GM18511 (cell line): ENCODE results near the gene NT5DC2.

Source experiments
- ATAC-seq: cut with Tn5 transposase; IDR thresholded peaks from one replicate; pipeline ENCODE4 v1.9.1; 2021; ENCODE audit warnings: mild to moderate bottlenecking, moderate library complexity; ENCODE audit not compliant: unreplicated experiment

The NT5DC2 gene

GRCh38 chr3:52490035-52490938 is 43.4 kb downstream of the NT5DC2 start:
- ATAC-seq, result no peak

DNA sequence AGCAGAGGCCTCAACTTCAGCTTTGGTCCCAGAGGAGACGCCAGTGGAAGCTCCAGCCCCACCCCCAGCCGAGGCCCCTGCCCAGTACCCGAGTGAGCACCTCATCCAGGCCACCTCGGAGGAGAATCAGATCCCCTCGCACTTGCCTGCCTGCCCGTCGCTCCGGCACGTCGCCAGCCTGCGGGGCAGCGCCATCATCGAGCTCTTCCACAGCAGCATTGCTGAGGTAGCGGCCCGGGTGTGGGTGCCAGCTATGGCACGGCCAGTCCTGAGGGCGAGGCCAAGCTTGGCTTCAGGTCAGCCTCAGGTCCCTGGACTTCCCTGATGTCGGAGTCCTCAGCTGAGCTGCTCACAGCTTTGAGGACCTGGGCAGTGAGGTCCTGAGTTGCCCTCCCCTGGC is 44.2 kb downstream of the NT5DC2 start:
- ATAC-seq, result no peak

DNA sequence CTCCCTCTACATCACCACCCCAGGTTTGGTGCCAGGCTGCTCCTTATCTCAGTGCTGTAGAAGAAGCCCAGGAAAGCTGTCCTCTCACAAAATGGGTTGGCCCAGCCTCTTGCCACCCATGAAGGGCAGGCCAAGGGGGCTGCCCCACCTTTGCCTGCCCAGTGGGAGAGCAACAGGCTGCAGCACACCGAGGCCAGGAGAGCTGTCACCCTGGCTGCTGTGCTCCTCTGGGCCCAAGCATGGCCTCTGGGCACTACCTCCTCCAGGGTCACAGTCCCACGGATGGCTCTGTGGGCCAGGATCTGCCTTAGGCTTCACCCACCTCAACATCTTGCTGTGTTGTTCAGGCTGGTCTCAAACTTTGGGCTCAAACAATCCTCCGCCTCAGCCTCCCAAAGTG is 44.9 kb downstream of the NT5DC2 start:
- ATAC-seq, result no peak

- ATAC-seq, result no peak
Observed at GRCh38 chr3:52487788-52488691, 45.6 kb downstream of the NT5DC2 start.

DNA sequence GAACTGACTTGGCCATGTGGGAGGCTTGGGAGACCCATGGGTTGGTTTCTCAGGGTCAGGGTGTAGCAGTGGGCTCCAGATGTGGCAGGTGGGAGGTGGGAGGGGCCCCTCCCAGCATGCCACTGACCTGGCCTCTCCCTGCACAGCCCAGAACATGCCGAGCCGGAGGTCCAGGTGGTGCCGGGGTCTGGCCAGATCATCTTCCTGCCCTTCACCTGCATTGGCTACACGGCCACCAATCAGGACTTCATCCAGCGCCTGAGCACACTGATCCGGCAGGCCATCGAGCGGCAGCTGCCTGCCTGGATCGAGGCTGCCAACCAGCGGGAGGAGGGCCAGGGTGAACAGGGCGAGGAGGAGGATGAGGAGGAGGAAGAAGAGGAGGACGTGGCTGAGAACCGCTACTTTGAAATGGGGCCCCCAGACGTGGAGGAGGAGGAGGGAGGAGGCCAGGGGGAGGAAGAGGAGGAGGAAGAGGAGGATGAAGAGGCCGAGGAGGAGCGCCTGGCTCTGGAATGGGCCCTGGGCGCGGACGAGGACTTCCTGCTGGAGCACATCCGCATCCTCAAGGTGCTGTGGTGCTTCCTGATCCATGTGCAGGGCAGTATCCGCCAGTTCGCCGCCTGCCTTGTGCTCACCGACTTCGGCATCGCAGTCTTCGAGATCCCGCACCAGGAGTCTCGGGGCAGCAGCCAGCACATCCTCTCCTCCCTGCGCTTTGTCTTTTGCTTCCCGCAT is 46.4 kb downstream of the NT5DC2 start:
- ATAC-seq, result no peak

DNA sequence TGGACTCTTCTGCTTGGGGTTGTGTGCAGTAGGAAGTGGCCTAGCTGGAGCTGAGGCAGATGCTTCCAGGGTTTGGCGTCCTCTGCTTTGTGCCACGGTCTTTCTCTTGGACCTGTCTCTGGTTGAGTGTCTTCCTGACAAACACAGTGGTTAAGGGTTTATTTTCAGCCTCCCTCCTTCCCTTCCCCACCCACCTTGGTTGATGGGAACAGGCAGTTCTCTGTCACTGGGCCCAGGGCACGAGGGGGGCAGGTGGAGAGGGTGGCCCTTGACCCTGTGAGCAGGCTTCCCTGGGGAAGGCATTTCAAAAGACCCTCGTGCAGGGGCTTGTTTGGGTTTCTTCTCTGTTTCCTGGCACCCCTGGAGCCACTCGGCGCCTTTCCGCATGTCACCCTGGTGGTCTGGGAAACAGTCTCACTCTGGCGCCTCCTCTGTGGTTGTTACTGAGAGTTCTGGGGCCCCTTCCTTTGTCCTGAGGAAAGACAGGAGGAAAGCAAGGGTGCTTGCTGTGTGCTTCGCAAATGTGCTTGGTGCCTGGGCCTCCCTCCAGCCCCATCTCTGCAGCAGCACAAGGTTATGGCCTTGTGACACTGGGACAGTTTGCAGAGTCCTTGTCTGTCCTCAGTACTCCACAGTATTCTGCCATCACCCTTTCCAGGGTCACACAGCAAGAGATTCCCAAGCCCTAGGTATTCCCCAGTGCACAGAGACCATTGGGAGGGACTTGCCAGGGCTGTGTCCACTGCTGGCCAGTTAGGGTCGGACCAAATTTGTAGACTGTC is 48.8 kb downstream of the NT5DC2 start:
- no peak for ATAC-seq

DNA sequence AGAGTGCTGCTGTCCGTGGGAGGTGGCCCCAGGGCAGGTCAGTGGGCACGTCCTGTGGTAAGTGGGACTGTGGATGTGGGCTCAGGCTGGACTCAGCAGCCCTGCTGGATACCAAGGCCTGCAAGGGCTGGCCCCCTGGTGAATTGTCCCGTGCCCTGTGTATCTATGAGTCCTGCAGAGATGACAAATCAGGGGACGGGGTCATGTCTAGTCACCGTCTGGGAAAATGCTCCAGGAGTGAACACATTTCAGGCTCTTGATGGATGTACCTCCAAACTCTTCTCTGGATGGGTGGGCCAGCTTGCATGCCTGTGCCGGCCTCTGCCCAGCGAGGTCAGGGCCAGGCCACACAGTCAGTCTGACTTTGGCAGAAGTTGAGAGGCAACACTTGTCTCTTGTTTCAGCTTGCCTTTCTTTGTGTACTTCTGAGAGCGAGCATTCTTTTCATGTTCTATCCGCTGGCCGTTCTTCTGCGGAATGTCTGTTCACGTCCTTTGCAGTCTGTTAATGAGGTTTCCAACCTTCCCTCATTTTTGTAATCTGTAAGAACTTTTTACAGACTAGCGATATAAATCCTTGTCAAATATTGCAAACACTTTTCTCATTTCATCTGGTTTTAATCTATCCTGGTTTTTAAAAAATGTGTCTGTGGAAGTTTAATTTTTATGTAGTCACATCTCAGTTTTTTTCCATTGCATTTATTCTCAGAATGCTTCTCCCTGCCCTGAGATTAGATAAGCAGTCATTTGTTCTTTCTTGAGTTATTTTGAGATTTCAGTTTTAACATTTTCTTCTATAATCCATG is 49.9 kb downstream of the NT5DC2 start:
- no peak for ATAC-seq

- ATAC-seq, result no peak
Observed at GRCh38 chr3:52483081-52483480, 50.6 kb downstream of the NT5DC2 start.

DNA sequence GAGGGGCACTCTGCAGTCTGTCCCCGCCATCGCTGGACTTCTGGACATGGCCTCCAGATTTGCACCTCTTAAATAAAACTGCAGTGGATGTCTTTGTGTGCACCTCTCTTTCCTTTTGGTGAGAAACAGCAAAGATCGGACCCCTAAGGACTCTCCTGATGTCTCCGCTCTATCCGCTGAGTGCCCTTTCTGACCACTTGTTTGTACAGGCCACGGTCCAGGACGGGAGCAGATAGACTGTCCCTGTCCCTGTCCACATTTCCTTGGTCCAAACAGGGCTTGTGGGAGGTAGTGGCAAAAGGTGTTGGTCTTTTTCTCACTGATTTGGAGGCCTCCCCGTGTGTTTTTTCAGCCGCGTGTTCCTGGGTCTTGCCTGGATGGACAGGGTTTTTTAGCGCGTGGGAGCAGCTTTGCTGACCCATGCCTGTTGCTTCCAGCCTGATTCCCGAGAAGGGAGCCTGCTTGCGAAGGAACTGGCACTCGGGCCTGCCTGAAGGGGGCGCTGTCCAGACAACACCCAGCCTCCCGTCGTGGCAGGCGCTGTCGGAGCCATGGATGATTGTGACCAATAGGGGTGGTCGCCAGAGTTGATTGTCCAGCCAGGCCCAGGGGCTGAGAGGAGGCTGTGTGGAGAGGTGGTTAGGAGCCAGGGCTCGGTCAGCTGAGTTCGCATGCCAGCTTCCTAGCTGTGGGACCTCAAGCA is 51.7 kb downstream of the NT5DC2 start:
- ATAC-seq, result no peak

GRCh38 chr3:52480768-52481715 is 52.6 kb downstream of the NT5DC2 start:
- ATAC-seq, result no peak

DNA sequence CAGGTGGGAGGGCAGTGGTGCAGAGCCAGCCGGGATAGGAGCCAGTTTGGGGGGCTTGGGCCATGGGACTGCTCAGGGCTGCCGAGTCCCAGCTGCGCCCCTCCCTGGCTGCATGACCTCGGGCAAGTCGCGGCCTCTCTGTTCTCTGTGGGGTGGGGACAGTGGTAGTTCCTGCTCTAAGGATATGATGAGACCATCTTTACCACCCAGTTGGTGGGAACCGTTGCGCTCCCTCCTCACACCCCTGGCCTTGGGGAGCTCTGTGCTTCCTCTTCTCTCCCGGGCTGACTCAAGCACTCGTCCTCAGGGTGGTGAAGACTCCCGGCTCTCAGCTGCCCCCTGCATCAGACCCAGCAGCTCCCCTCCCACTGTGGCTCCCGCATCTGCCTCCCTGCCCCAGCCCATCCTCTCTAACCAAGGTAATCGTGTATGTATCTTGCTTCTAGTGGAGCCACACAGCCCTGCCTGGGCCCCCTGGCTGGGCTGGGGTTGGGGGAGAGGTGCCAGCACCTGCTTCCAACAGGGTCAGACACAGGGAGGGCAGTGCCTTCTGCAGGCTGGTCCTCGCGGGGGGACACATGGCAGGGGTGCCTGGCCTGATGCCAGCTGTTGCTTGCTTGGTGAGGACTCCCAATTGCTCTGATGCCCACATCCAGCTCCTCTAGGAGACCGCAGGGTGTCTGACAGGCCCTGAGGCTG is 53.6 kb downstream of the NT5DC2 start:
- ATAC-seq, result no peak

DNA sequence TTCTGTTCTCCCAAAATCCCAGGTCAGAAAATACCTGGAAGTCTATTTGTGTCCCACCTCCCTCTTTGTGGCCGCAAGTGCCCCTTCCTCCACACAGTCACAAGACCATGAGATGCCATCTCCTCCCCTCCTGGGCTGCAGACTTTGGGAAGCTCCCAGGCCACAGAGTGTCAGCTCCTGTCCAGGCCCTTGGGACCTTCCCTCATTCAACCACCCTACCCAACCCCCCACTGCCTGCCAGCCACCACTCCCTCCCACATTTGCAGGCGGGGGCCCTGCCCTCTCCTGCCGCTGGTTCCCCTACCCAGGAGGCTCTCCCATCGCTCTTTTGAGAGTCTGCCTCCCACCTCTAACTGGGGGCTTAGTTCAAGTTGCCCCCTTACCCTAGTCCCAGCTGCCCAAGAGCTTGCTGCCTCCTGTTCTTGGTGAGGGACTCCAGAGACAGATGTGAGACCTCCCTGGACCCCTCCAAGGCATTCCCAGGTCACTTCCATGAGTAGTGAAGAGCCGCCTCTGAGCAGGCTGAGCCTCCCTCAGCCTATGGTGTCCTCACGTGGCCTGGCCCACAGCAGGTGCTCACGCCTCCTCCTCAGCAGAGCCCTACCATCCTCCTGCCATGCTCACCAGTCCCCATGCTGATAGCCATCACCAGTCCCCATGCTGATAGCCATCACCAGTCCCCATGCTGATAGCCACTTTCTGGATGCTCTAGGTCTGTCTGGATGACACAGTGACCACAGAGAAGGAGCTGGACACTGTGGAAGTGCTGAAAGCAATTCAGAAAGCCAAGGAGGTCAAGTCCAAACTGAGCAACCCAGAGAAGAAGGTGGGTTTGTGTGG is 54.4 kb downstream of the NT5DC2 start:
- ATAC-seq, result no peak

DNA sequence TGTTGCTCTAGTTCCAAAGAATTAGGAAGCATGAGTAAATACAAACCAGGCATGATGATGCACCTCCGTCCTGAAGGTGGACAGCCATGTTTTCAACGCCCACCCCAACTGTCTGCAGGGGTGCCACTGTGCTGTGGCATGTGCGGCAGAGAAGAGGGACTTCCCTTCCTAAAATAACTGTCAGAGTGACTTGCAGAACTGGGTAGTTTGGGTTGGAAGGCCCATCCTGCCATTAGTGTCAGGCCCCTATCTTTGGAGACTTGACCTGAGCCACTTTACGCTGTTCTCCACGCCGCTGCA is 55.9 kb downstream of the NT5DC2 start:
- ATAC-seq, result no peak

GRCh38 chr3:52477076-52477795 is 56.4 kb downstream of the NT5DC2 start:
- no peak for ATAC-seq
